GM19438 (cell line): ENCODE results near the gene GPS1.
A peak's percentile ranks its signal among the peaks of the same experiment; 100 is the strongest.

ENCODE experiments used
- ATAC-seq: cut with Tn5 transposase; IDR thresholded peaks from one replicate; pipeline ENCODE4 v1.9.1; 2021; ENCODE audit warnings: low read depth; ENCODE audit not compliant: unreplicated experiment

Gene GPS1

GRCh38 chr17:82039695-82040299 lies 11.9 kb upstream of the GPS1 start:
- ATAC-seq, result no peak

GRCh38 chr17:82041144-82041814 lies 10.4 kb upstream of the GPS1 start:
- no peak for ATAC-seq

GRCh38 chr17:82042649-82043048 lies 9.0 kb upstream of the GPS1 start:
- no peak for ATAC-seq

- no peak for ATAC-seq
Observed at GRCh38 chr17:82043507-82043906, 8.2 kb upstream of the GPS1 start.

GRCh38 chr17:82045936-82046484 lies 5.7 kb upstream of the GPS1 start:
- ATAC-seq, result no peak

- ATAC-seq, result no peak
Observed at GRCh38 chr17:82046903-82047302, 4.8 kb upstream of the GPS1 start.

GRCh38 chr17:82047379-82047778 lies 4.3 kb upstream of the GPS1 start:
- no peak for ATAC-seq

- no peak for ATAC-seq
Observed at GRCh38 chr17:82047914-82048570, 3.7 kb upstream of the GPS1 start.

- ATAC-seq, result no peak
Observed at GRCh38 chr17:82048571-82048971, 3.1 kb upstream of the GPS1 start.

- no peak for ATAC-seq
Observed at GRCh38 chr17:82049106-82049505, 2.6 kb upstream of the GPS1 start.

- no peak for ATAC-seq
Observed at GRCh38 chr17:82049521-82049971, 2.2 kb upstream of the GPS1 start.

GRCh38 chr17:82050152-82050760 lies 1.4 kb upstream of the GPS1 start:
- ATAC-seq, result no peak

GRCh38 chr17:82050761-82051641 lies 697 bp upstream of the GPS1 start:
- ATAC-seq, result peak; percentile 5

GRCh38 chr17:82052638-82053059 lies 951 bp downstream of the GPS1 start:
- no peak for ATAC-seq

GRCh38 chr17:82053130-82053529 lies 1.4 kb downstream of the GPS1 start:
- ATAC-seq, result no peak

- ATAC-seq, result no peak
Observed at GRCh38 chr17:82053556-82054263, 2.0 kb downstream of the GPS1 start.

- ATAC-seq, result no peak
Observed at GRCh38 chr17:82054351-82055022, 2.8 kb downstream of the GPS1 start.

- no peak for ATAC-seq
Observed at GRCh38 chr17:82055023-82055964, 3.6 kb downstream of the GPS1 start.
